Measurements from ENCODE around the gene MORN4.
"Not testable (repeated sequence)": the region's sequence is repeated elsewhere in the genome, so short reads cannot be mapped to it uniquely, and the experiment has no call there.

The MORN4 gene

DNA sequence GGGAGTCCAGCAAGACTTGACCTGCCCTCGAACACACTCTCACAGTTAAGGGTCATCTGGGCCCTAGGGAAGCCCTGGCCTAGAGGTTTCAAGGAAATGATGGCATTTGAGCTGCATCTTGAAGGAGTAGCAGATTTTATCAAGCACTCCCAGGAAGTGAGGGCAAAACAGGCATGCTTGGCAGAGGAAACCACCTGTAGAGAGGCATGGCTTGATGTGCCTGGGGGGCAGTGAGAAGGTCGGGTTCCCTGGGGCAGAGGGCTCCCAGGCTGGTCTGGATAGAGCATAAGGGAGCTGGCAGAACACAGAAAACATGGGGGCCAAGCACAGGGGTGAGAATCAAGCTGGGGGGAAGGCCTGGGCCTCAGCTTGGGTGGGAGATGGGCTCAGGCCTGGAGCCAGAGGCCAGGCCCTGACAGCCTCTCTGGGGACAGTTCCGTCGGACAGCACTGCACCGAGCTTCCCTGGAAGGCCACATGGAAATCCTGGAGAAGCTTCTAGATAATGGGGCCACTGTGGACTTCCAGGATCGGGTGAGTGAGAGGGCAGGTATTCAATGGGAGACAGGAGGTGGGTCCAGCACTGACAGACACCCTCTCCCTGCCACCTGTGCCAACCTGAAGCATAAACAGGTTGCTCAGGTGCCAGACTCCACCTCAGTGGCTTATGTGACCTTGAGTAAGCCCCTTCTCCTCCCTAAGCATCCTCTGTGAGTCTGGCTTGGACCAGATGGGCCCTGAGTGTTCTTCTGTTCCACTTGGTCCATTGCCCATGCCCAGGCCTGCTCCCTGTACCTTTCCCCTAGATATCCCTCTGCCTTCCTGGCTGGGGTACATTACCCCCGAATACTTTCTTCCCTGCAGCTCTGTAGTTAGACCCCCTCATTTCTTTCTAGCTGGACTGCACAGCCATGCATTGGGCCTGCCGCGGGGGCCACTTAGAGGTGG, 52.6 kb downstream of the MORN4 start:
- Histone ChIP-seq H3K4me3 (ENCODE audit: low read depth in 1 of 2, low read length in 1 of 2) (no peak overlapping the region), H3K27me3 (peaks cover 15% of the 10 kb centered on the region), H3K36me3 (no peaks in the 10 kb centered on the region), H3K27ac (no peak overlapping the region), H3K9me3 (no peaks in the 10 kb centered on the region), H3K4me1 (ENCODE audit: control insufficient read depth in 1 of 2, insufficient read depth in 1 of 2, low read depth in 1 of 2, low read length in 1 of 2) (no peaks in the 10 kb centered on the region)
- TF ChIP-seq, protein P1, sequence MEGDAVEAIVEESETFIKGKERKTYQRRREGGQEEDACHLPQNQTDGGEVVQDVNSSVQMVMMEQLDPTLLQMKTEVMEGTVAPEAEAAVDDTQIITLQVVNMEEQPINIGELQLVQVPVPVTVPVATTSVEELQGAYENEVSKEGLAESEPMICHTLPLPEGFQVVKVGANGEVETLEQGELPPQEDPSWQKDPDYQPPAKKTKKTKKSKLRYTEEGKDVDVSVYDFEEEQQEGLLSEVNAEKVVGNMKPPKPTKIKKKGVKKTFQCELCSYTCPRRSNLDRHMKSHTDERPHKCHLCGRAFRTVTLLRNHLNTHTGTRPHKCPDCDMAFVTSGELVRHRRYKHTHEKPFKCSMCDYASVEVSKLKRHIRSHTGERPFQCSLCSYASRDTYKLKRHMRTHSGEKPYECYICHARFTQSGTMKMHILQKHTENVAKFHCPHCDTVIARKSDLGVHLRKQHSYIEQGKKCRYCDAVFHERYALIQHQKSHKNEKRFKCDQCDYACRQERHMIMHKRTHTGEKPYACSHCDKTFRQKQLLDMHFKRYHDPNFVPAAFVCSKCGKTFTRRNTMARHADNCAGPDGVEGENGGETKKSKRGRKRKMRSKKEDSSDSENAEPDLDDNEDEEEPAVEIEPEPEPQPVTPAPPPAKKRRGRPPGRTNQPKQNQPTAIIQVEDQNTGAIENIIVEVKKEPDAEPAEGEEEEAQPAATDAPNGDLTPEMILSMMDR (IDR thresholded peaks at IDR 0.05) = no peak

DNA sequence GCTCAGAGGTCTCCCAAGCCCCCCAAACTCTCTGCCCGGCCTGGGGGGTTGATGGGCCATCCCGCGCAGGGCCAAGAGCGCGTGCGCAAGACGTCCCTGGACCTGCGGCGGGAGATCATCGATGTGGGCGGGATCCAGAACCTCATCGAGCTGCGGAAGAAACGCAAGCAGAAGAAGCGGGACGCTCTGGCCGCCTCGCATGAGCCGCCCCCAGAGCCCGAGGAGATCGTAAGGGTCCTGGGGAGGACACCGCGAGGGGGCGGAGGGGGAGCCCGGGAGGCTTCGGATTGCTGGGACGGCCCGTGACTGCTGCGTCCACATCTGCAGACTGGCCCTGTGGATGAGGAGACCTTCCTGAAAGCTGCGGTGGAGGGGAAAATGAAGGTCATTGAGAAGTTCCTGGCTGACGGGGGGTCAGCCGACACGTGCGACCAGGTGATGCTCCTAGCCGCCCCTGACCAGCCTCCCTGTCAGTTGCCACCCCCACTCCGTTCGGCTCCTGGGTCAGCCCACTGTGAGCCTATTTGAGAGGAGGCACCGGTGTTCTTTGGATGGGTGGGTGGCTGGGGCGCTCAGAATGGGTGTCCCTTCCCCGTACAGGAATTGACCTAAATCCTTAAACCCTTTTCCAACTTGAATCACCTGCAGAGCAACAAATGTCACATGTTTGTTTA, 55.0 kb downstream of the MORN4 start:
- no peaks in the 10 kb centered on the region for H3K4me1 ChIP-seq (ENCODE audit: control insufficient read depth in 1 of 2, insufficient read depth in 1 of 2, low read depth in 1 of 2, low read length in 1 of 2)
- H3K4me3 ChIP-seq (ENCODE audit: low read depth in 1 of 2, low read length in 1 of 2) = no peak overlapping the region
- H3K27ac ChIP-seq = no peak overlapping the region
- no peaks in the 10 kb centered on the region for H3K9me3 ChIP-seq
- H3K36me3 ChIP-seq = no peaks in the 10 kb centered on the region
- TF ChIP-seq, protein P1 (IDR thresholded peaks at IDR 0.05) = no peak
- H3K27me3 ChIP-seq = peaks cover 15% of the 10 kb centered on the region

DNA sequence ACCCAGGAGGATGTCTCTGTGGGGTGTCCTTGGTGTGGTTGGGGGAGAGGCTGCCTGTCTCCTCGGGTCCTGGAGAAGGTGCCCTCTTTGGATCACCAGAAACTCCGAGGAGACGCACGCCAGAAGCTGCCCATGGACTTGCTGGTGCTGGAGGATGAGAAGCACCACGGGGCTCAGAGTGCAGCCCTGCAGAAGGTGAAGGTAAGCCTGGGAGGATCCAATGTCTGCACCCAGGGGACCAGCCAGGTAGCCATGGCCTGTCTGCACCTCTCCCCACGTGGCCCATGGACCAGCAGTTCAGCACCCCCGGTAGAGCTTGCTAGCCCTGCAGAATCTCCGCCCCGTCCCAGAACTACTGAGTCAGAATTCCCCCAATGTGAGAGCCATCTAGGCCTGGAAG, 55.6 kb downstream of the MORN4 start:
- Histone ChIP-seq H3K4me1 (ENCODE audit: control insufficient read depth in 1 of 2, insufficient read depth in 1 of 2, low read depth in 1 of 2, low read length in 1 of 2) (no peaks in the 10 kb centered on the region), H3K27me3 (peaks cover 15% of the 10 kb centered on the region), H3K36me3 (no peaks in the 10 kb centered on the region), H3K9me3 (no peaks in the 10 kb centered on the region), H3K4me3 (ENCODE audit: low read depth in 1 of 2, low read length in 1 of 2) (no peak overlapping the region), H3K27ac (no peak overlapping the region)
- TF ChIP-seq, protein P1 (IDR thresholded peaks at IDR 0.05) = no peak

DNA sequence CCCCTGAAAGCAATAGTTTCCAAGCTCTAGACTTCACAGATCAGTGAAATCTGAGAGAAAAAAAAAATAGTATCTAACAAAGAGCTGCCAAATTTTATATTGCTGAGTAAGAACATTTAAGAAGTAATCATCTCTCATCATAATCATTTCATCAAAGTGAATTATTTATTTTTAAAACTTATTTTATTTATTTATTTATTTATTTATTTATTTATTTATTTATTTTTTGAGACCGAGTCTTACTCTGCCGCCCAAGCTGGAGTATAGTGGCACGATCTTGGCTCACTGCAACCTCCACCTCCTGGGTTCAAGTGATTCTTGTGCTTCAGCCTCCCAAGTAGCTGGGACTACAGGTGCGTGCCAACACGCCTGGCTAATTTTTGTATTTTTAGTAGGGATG, 56.8 kb downstream of the MORN4 start:
- not testable (repeated sequence) for H3K27ac ChIP-seq; H3K9me3 ChIP-seq; H3K4me1 ChIP-seq (ENCODE audit: control insufficient read depth in 1 of 2, insufficient read depth in 1 of 2, low read depth in 1 of 2, low read length in 1 of 2); H3K4me3 ChIP-seq (ENCODE audit: low read depth in 1 of 2, low read length in 1 of 2)
- Histone ChIP-seq H3K36me3 (peaks cover 12% of the 10 kb centered on the region), H3K27me3 (peaks cover 15% of the 10 kb centered on the region)

DNA sequence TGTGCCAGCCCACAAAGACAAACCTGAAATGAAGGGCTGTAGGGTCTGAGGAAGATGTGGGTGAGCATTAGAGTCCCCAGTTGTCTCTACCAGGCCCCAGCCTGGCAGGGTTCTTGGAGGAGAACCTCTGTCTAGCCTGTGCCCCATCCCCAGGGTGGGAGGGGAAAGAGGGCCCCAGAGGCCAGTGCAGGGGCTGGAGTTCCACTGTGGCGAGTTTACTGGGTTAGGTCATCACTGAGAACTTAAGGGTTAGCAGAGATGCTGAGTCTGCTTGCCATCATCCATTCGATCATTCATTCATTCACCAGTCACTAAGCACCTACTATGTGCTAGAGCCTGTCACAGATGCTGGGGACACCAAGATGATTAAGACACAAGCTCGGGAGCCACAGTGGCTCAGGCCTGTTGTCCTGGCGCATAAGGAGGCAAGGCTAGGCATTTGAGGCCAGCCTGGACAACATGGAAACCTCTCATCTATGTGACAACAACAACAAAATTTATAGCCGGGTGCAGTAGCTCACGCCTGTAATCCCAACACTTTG, 58.1 kb downstream of the MORN4 start:
- Histone ChIP-seq H3K27ac (no peak overlapping the region), H3K9me3 (no peaks in the 10 kb centered on the region), H3K4me3 (ENCODE audit: low read depth in 1 of 2, low read length in 1 of 2) (no peak overlapping the region), H3K4me1 (ENCODE audit: control insufficient read depth in 1 of 2, insufficient read depth in 1 of 2, low read depth in 1 of 2, low read length in 1 of 2) (no peaks in the 10 kb centered on the region), H3K27me3 (peaks cover 15% of the 10 kb centered on the region), H3K36me3 (peaks cover 25% of the 10 kb centered on the region)
- TF ChIP-seq, protein P1 (IDR thresholded peaks at IDR 0.05) = no peak
